HS-27A (cell line): ENCODE results near the gene TCAP.
"Not testable (repeated sequence)": the region's sequence is repeated elsewhere in the genome, so short reads cannot be mapped to it uniquely, and the experiment has no call there.

Experiments
- DNase-seq: peaks from one replicate; pipeline ENCODE4 v3.0.0-alpha.2; 2012; ENCODE audit warnings: low read depth, missing footprints

Gene TCAP

GRCh38 chr17:39684369-39685192 lies 19.4 kb downstream of the TCAP start:
- no peak for DNase-seq

- no peak for DNase-seq
Observed at GRCh38 chr17:39687101-39687545, 22.0 kb downstream of the TCAP start.

GRCh38 chr17:39687546-39688474 lies 22.7 kb downstream of the TCAP start, which contains the start of gene PGAP3:
TSS of gene PGAP3 (minus strand) at chr17:39688057. CDS start at chr17:39688014, 43 bp downstream.
- peak; percentile 61 for DNase-seq

GRCh38 chr17:39688475-39688835 lies 23.3 kb downstream of the TCAP start:
- no peak for DNase-seq

GRCh38 chr17:39688945-39689344 lies 23.8 kb downstream of the TCAP start:
- DNase-seq, result no peak

- DNase-seq, result no peak
Observed at GRCh38 chr17:39694593-39694992, 29.4 kb downstream of the TCAP start.

- DNase-seq, result no peak
Observed at GRCh38 chr17:39695089-39695474, 29.9 kb downstream of the TCAP start.

GRCh38 chr17:39696731-39697130 lies 31.6 kb downstream of the TCAP start:
- no peak for DNase-seq

GRCh38 chr17:39697961-39698360 lies 32.8 kb downstream of the TCAP start:
- no peak for DNase-seq

GRCh38 chr17:39699157-39699817 lies 34.1 kb downstream of the TCAP start:
- DNase-seq, result not testable (repeated sequence)

- DNase-seq, result peak; percentile 35
Observed at GRCh38 chr17:39699818-39700147, 34.6 kb downstream of the TCAP start, which contains the start of gene ERBB2. TSS of gene ERBB2 (plus strand) at chr17:39700064. CDS start at chr17:39700239, 175 bp downstream.

- DNase-seq, result no peak
Observed at GRCh38 chr17:39700148-39700987, 35.2 kb downstream of the TCAP start.

GRCh38 chr17:39701012-39701783 lies 36.0 kb downstream of the TCAP start:
- no peak for DNase-seq

- no peak for DNase-seq
Observed at GRCh38 chr17:39701784-39702422, 36.8 kb downstream of the TCAP start.

GRCh38 chr17:39702901-39703893 lies 38.0 kb downstream of the TCAP start:
- no peak for DNase-seq

GRCh38 chr17:39703913-39704312 lies 38.8 kb downstream of the TCAP start:
- no peak for DNase-seq

GRCh38 chr17:39704821-39705551 lies 39.8 kb downstream of the TCAP start:
- DNase-seq, result no peak

GRCh38 chr17:39705786-39706348 lies 40.7 kb downstream of the TCAP start:
- no peak for DNase-seq
